ENCODE measurements around the gene RBFOX1.
A peak's percentile ranks its signal among the peaks of the same experiment; 100 is the strongest.

Gene RBFOX1

GRCh38 chr16:7333180-7333725 lies 608 bp downstream of the RBFOX1 start:
- Histone ChIP-seq H3K27ac (no peak overlapping the region), H3K9ac (no peak overlapping the region), H3K9me3 (no peaks in the 10 kb centered on the region), H3K4me3 (no peak overlapping the region), H4K20me1 (no peaks in the 10 kb centered on the region), H3K36me3 (no peaks in the 10 kb centered on the region), H3K27me3 (no peaks in the 10 kb centered on the region), H3K4me2 (peak overlapping the region; percentile 7; the same call in 1 of the 2 replicates), H3K4me1 (peaks cover 9% of the 10 kb centered on the region)
- TF ChIP-seq Cebpa-rat (IDR thresholded peaks at IDR 0.05), result no peak

- Histone ChIP-seq H3K36me3 (no peaks in the 10 kb centered on the region), H3K27ac (no peak overlapping the region), H3K9ac (no peak overlapping the region), H4K20me1 (no peaks in the 10 kb centered on the region), H3K9me3 (no peaks in the 10 kb centered on the region), H3K27me3 (no peaks in the 10 kb centered on the region), H3K4me2 (no peak overlapping the region), H3K4me3 (no peak overlapping the region), H3K4me1 (peaks cover 9% of the 10 kb centered on the region)
- no peak for TF ChIP-seq Cebpa-rat (IDR thresholded peaks at IDR 0.05)
Measured at GRCh38 chr16:7334801-7335560, 2.3 kb downstream of the RBFOX1 start.

GRCh38 chr16:7335991-7336634 lies 3.5 kb downstream of the RBFOX1 start:
- Histone ChIP-seq H3K27ac (no peak overlapping the region), H3K9me3 (no peaks in the 10 kb centered on the region), H3K27me3 (no peaks in the 10 kb centered on the region), H3K9ac (no peak overlapping the region), H4K20me1 (no peaks in the 10 kb centered on the region), H3K4me2 (no peak overlapping the region), H3K4me3 (no peak overlapping the region), H3K4me1 (peaks cover 9% of the 10 kb centered on the region), H3K36me3 (no peaks in the 10 kb centered on the region)
- no peak for TF ChIP-seq Cebpa-rat (IDR thresholded peaks at IDR 0.05)

GRCh38 chr16:7336742-7337141 lies 4.1 kb downstream of the RBFOX1 start:
- Histone ChIP-seq H3K9me3 (no peaks in the 10 kb centered on the region), H3K4me3 (no peak overlapping the region), H4K20me1 (no peaks in the 10 kb centered on the region), H3K4me2 (no peak overlapping the region), H3K27ac (no peak overlapping the region), H3K9ac (no peak overlapping the region), H3K27me3 (no peaks in the 10 kb centered on the region), H3K36me3 (no peaks in the 10 kb centered on the region), H3K4me1 (peaks cover 9% of the 10 kb centered on the region)
- TF ChIP-seq Cebpa-rat (IDR thresholded peaks at IDR 0.05), result no peak

- Histone ChIP-seq H3K4me3 (no peak overlapping the region), H3K27ac (no peak overlapping the region), H4K20me1 (no peaks in the 10 kb centered on the region), H3K27me3 (no peaks in the 10 kb centered on the region), H3K36me3 (no peaks in the 10 kb centered on the region), H3K4me1 (no peaks in the 10 kb centered on the region), H3K4me2 (no peak overlapping the region), H3K9me3 (no peaks in the 10 kb centered on the region), H3K9ac (no peak overlapping the region)
- no peak for TF ChIP-seq Cebpa-rat (IDR thresholded peaks at IDR 0.05)
Measured at GRCh38 chr16:7338826-7339225, 6.2 kb downstream of the RBFOX1 start.

- no peak overlapping the region for H3K9ac ChIP-seq
- H3K27me3 ChIP-seq, result no peaks in the 10 kb centered on the region
- H3K9me3 ChIP-seq, result no peaks in the 10 kb centered on the region
- no peak overlapping the region for H3K4me2 ChIP-seq
- no peaks in the 10 kb centered on the region for H4K20me1 ChIP-seq
- no peaks in the 10 kb centered on the region for H3K36me3 ChIP-seq
- H3K4me1 ChIP-seq, result no peaks in the 10 kb centered on the region
- no peak overlapping the region for H3K4me3 ChIP-seq
- H3K27ac ChIP-seq, result no peak overlapping the region
- no peak for TF ChIP-seq Cebpa-rat (IDR thresholded peaks at IDR 0.05)
Measured at GRCh38 chr16:7339700-7340099, 7.1 kb downstream of the RBFOX1 start.

GRCh38 chr16:7340938-7341337 lies 8.3 kb downstream of the RBFOX1 start:
- no peaks in the 10 kb centered on the region for H3K36me3 ChIP-seq
- no peak overlapping the region for H3K4me3 ChIP-seq
- no peak overlapping the region for H3K9ac ChIP-seq
- H3K9me3 ChIP-seq, result no peaks in the 10 kb centered on the region
- no peaks in the 10 kb centered on the region for H4K20me1 ChIP-seq
- H3K27ac ChIP-seq, result no peak overlapping the region
- no peak for TF ChIP-seq Cebpa-rat (IDR thresholded peaks at IDR 0.05)
- H3K4me1 ChIP-seq, result no peaks in the 10 kb centered on the region
- no peaks in the 10 kb centered on the region for H3K27me3 ChIP-seq
- no peak overlapping the region for H3K4me2 ChIP-seq

GRCh38 chr16:7342598-7342997 lies 10.0 kb downstream of the RBFOX1 start:
- Histone ChIP-seq H3K27me3 (no peaks in the 10 kb centered on the region), H3K4me1 (no peaks in the 10 kb centered on the region), H4K20me1 (no peaks in the 10 kb centered on the region), H3K36me3 (no peaks in the 10 kb centered on the region), H3K9me3 (no peaks in the 10 kb centered on the region), H3K4me2 (no peak overlapping the region), H3K9ac (no peak overlapping the region), H3K27ac (no peak overlapping the region), H3K4me3 (no peak overlapping the region)
- no peak for TF ChIP-seq Cebpa-rat (IDR thresholded peaks at IDR 0.05)

- Histone ChIP-seq H3K4me1 (no peaks in the 10 kb centered on the region), H4K20me1 (no peaks in the 10 kb centered on the region), H3K4me2 (no peak overlapping the region), H3K9ac (no peak overlapping the region), H3K9me3 (no peaks in the 10 kb centered on the region), H3K27me3 (no peaks in the 10 kb centered on the region), H3K4me3 (no peak overlapping the region), H3K27ac (no peak overlapping the region), H3K36me3 (no peaks in the 10 kb centered on the region)
- no peak for TF ChIP-seq Cebpa-rat (IDR thresholded peaks at IDR 0.05)
Measured at GRCh38 chr16:7343243-7343642, 10.6 kb downstream of the RBFOX1 start.
